Prostate gland (tissue), 2 donors: ENCODE results near the gene ARHGAP21.

ENCODE experiments used
- POLR2A ChIP-seq: fragments of 450-650 bp; IDR thresholded peaks from one replicate; pipeline ENCODE4 v1.6.1; 2016; ENCODE audit warnings: antibody characterized with exemption, mild to moderate bottlenecking
- POLR2AphosphoS5 ChIP-seq: sonication (generic); formaldehyde crosslinking; IDR thresholded peaks from one replicate; pipeline ENCODE4 v1.6.1; 2017; ENCODE audit warnings: antibody characterized with exemption
- TF ChIP-seq, protein P1 (sequence below), 4 experiments: fragments of 200-600 bp in 2 of 4; fragments of 450-650 bp in 2 of 4; sonication (generic) in 2 of 4; IDR thresholded peaks; 1 replicate in 3 of 4; 2 replicates in 1 of 4; pipeline ENCODE4 v1.5.1; 2016 to 2019; ENCODE audit warnings: antibody characterized with exemption in 4 of 4, mild to moderate bottlenecking in 2 of 4, moderate library complexity in 2 of 4

DNA sequence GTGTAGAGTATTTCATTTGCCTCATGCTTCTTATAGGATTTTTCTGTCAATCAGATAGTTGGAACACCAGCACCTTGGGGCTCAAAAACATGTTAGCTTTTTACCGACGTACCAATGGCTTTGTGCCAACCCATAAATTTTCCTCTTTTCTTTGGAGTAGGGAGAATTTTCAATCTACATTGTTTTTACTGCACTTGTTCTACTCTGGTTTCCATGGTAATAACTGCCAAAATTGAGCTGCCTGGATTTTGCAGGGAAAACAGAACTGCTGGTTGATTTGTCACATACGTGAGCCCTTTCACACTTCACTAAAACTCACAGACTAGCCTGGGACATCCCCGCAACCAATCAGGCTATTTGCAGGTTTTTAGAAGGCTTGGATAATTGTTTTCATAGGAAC, 189.7 kb downstream of the ARHGAP21 start:
- TF ChIP-seq, protein P1, sequence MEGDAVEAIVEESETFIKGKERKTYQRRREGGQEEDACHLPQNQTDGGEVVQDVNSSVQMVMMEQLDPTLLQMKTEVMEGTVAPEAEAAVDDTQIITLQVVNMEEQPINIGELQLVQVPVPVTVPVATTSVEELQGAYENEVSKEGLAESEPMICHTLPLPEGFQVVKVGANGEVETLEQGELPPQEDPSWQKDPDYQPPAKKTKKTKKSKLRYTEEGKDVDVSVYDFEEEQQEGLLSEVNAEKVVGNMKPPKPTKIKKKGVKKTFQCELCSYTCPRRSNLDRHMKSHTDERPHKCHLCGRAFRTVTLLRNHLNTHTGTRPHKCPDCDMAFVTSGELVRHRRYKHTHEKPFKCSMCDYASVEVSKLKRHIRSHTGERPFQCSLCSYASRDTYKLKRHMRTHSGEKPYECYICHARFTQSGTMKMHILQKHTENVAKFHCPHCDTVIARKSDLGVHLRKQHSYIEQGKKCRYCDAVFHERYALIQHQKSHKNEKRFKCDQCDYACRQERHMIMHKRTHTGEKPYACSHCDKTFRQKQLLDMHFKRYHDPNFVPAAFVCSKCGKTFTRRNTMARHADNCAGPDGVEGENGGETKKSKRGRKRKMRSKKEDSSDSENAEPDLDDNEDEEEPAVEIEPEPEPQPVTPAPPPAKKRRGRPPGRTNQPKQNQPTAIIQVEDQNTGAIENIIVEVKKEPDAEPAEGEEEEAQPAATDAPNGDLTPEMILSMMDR (IDR thresholded peaks at IDR 0.05), result no peak
- TF ChIP-seq POLR2AphosphoS5, result no peak
- TF ChIP-seq POLR2A, result no peak
